PFSK-1 (cell line): ENCODE results near the gene TRIM31.

Experiments used
- POLR2AphosphoS5 ChIP-seq: IDR thresholded peaks from 2 replicates; pipeline ENCODE4 v1.6.1; 2012; ENCODE audit warnings: low read depth, mild to moderate bottlenecking, control low read depth, low read length, moderate library complexity
- SIN3A ChIP-seq: IDR thresholded peaks from 2 replicates; pipeline ENCODE4 v1.6.1; 2012; ENCODE audit warnings: mild to moderate bottlenecking, low read length, moderate library complexity, borderline replicate concordance; ENCODE audit not compliant: insufficient read depth
- TF ChIP-seq, protein P1 (sequence below), 2 experiments: IDR thresholded peaks; 2 replicates each; pipeline versions ENCODE4 v1.6.1 to v1.8.0; 2011 to 2012; ENCODE audit warnings: low read depth in 2 of 2, low read length in 2 of 2, control low read depth in 1 of 2, inconsistent platforms in 1 of 2, mild to moderate bottlenecking in 1 of 2, moderate library complexity in 1 of 2; ENCODE audit not compliant: insufficient read depth in 1 of 2

DNA sequence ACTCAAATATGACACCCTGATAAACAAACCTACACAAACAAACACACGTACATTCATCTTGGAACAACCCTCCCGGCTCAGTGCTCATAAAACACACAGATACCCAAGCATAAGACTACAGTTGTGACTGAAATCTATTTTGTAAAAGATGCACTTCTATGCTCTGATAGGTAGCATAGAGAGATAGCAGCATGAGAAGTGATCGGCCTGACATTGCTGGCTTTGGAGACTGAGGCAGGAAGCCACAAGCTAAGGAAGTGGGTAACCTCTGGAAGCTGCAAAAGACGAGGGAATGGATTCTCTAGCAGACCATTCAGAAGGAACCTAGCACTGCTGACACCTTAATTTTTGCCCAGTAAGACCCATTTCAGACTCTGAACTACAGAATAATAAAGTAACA is 35.7 kb downstream of the TRIM31 start:
- no peak for TF ChIP-seq POLR2AphosphoS5
- TF ChIP-seq, protein P1, sequence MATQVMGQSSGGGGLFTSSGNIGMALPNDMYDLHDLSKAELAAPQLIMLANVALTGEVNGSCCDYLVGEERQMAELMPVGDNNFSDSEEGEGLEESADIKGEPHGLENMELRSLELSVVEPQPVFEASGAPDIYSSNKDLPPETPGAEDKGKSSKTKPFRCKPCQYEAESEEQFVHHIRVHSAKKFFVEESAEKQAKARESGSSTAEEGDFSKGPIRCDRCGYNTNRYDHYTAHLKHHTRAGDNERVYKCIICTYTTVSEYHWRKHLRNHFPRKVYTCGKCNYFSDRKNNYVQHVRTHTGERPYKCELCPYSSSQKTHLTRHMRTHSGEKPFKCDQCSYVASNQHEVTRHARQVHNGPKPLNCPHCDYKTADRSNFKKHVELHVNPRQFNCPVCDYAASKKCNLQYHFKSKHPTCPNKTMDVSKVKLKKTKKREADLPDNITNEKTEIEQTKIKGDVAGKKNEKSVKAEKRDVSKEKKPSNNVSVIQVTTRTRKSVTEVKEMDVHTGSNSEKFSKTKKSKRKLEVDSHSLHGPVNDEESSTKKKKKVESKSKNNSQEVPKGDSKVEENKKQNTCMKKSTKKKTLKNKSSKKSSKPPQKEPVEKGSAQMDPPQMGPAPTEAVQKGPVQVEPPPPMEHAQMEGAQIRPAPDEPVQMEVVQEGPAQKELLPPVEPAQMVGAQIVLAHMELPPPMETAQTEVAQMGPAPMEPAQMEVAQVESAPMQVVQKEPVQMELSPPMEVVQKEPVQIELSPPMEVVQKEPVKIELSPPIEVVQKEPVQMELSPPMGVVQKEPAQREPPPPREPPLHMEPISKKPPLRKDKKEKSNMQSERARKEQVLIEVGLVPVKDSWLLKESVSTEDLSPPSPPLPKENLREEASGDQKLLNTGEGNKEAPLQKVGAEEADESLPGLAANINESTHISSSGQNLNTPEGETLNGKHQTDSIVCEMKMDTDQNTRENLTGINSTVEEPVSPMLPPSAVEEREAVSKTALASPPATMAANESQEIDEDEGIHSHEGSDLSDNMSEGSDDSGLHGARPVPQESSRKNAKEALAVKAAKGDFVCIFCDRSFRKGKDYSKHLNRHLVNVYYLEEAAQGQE (IDR thresholded peaks at IDR 0.05; ENCODE audit: insufficient read depth in 1 of 2, low read depth in 2 of 2, low read length in 2 of 2): no peak
- no peak for TF ChIP-seq SIN3A
